ENCODE results near the gene RNASE13. TPM values are rescaled to one million over a fixed set of nuclear protein-coding genes. Genes with fewer than 3 reads are reported as not detected.

The RNASE13 gene
- total RNA-seq, 4 donors from 2014 or later, result not detected

- H3K4me3 ChIP-seq, result no peak overlapping the region
- no peaks in the 10 kb centered on the region for H3K9me3 ChIP-seq
- H3K4me1 ChIP-seq, result no peaks in the 10 kb centered on the region
- no peak overlapping the region for H3K27ac ChIP-seq
- no peak for TF ChIP-seq POLR2A (IDR thresholded peaks at IDR 0.05)
- TF ChIP-seq, protein P1, sequence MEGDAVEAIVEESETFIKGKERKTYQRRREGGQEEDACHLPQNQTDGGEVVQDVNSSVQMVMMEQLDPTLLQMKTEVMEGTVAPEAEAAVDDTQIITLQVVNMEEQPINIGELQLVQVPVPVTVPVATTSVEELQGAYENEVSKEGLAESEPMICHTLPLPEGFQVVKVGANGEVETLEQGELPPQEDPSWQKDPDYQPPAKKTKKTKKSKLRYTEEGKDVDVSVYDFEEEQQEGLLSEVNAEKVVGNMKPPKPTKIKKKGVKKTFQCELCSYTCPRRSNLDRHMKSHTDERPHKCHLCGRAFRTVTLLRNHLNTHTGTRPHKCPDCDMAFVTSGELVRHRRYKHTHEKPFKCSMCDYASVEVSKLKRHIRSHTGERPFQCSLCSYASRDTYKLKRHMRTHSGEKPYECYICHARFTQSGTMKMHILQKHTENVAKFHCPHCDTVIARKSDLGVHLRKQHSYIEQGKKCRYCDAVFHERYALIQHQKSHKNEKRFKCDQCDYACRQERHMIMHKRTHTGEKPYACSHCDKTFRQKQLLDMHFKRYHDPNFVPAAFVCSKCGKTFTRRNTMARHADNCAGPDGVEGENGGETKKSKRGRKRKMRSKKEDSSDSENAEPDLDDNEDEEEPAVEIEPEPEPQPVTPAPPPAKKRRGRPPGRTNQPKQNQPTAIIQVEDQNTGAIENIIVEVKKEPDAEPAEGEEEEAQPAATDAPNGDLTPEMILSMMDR (IDR thresholded peaks at IDR 0.05), result no peak
- peaks cover 0 to 76% (median 0%) of the 10 kb centered on the region in 3 donors for H3K36me3 ChIP-seq
- no peaks in the 10 kb centered on the region for H3K27me3 ChIP-seq
- DNase-seq, result no peak
These were observed 43.7 kb upstream of the RNASE13 start for GRCh38 chr14:21078287-21078686.

DNA sequence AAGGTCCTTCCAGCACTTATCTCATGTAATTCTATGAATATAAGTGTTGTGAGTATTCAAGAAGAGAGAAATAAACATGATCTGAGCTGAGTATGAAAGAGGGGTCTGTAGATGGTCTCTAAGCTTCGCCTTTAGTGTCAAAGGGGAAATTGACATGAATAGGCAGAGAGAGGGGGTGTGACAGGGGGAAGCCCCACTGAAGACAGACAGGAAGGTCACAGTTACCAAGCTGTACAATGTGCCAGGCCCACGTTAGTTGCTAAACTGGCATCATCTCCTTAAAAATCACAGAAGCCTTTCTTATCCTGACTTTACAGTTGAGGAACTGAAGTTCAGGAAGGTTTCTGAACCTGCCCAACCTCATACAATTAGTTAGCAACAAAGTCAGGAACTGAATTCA lies 43.1 kb upstream of the RNASE13 start:
- DNase-seq, result no peak
- Histone ChIP-seq H3K27ac (no peak overlapping the region), H3K36me3 (peaks cover 0 to 71% (median 0%) of the 10 kb centered on the region in 3 donors), H3K4me3 (no peak overlapping the region), H3K27me3 (no peaks in the 10 kb centered on the region), H3K9me3 (no peaks in the 10 kb centered on the region), H3K4me1 (peaks cover 0 to 2% (median 0%) of the 10 kb centered on the region in 4 donors)
- TF ChIP-seq, protein P1 (IDR thresholded peaks at IDR 0.05), result no peak
- no peak for TF ChIP-seq POLR2A (IDR thresholded peaks at IDR 0.05)

- no peak overlapping the region for H3K4me3 ChIP-seq
- no peaks in the 10 kb centered on the region for H3K9me3 ChIP-seq
- peaks cover 0 to 20% (median 8%) of the 10 kb centered on the region in 4 donors for H3K4me1 ChIP-seq
- peaks cover 0 to 56% (median 0%) of the 10 kb centered on the region in 3 donors for H3K36me3 ChIP-seq
- DNase-seq, result no peak
- no peak for TF ChIP-seq POLR2A (IDR thresholded peaks at IDR 0.05)
- H3K27me3 ChIP-seq, result no peaks in the 10 kb centered on the region
- H3K27ac ChIP-seq, result no peak overlapping the region
These were observed 41.3 kb upstream of the RNASE13 start for GRCh38 chr14:21075719-21076437.

DNA sequence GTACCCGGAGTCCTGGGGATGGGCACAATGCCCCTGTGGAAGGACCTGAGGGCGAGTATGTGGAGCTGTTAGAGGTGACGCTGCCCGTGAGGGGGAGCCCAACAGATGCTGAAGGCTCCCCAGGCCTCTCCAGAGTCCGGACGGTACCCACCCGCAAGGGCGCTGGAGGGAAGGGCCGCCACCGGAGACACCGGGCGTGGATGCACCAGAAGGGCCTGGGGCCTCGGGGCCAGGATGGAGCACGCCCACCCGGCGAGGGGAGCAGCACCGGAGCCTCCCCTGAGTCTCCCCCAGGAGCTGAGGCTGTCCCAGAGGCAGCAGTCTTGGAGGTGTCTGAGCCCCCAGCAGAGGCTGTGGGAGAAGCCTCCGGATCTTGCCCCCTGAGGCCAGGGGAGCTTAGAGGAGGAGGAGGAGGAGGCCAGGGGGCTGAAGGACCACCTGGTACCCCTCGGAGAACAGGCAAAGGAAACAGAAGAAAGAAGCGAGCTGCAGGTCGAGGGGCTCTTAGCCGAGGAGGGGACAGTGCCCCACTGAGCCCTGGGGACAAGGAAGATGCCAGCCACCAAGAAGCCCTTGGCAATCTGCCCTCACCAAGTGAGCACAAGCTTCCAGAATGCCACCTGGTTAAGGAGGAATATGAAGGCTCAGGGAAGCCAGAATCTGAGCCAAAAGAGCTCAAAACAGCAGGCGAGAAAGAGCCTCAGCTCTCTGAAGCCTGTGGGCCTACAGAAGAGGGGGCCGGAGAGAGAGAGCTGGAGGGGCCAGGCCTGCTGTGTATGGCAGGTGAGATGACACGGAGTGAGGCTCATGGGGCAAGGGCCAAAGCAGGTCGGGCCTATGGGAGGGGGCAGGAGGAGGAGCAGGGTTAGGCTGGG lies 40.0 kb upstream of the RNASE13 start:
- peaks cover 0 to 25% (median 15%) of the 10 kb centered on the region in 4 donors for H3K4me1 ChIP-seq
- H3K4me3 ChIP-seq, result no peak overlapping the region
- no peak for DNase-seq
- TF ChIP-seq POLR2A (IDR thresholded peaks at IDR 0.05), result no peak
- TF ChIP-seq, protein P1 (IDR thresholded peaks at IDR 0.05), result no peak
- H3K9me3 ChIP-seq, result no peaks in the 10 kb centered on the region
- H3K27me3 ChIP-seq, result no peaks in the 10 kb centered on the region
- H3K27ac ChIP-seq, result no peak overlapping the region
- peaks cover 0 to 43% (median 0%) of the 10 kb centered on the region in 3 donors for H3K36me3 ChIP-seq

DNA sequence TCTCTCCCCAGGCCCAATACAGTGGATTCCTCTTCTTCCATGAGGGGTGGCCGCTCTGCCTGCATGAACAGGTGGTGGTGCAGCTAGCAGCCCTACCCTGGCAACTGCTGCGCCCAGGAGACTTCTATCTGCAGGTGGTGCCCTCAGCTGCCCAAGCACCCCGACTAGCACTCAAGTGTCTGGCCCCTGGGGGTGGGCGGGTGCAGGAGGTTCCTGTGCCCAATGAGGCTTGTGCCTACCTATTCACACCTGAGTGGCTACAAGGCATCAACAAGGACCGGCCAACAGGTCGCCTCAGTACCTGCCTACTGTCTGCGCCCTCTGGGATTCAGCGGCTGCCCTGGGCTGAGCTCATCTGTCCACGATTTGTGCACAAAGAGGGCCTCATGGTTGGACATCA lies 39.3 kb upstream of the RNASE13 start:
- H3K36me3 ChIP-seq, result peaks cover 0 to 36% (median 0%) of the 10 kb centered on the region in 3 donors
- H3K4me3 ChIP-seq, result no peak overlapping the region
- no peaks in the 10 kb centered on the region for H3K9me3 ChIP-seq
- H3K27me3 ChIP-seq, result no peaks in the 10 kb centered on the region
- DNase-seq, result no peak
- TF ChIP-seq POLR2A (IDR thresholded peaks at IDR 0.05), result no peak
- TF ChIP-seq, protein P1 (IDR thresholded peaks at IDR 0.05), result no peak
- H3K27ac ChIP-seq, result no peak overlapping the region
- peaks cover 0 to 32% (median 22%) of the 10 kb centered on the region in 4 donors for H3K4me1 ChIP-seq

Data from Peyer's patch (tissue), 4 donors.